Measurements from ENCODE around the gene SPATA46. TPM values are rescaled to one million over a fixed set of nuclear protein-coding genes. Genes with fewer than 3 reads are reported as not detected.

The SPATA46 gene
- total and polyA plus RNA-seq, 2 donors (not counting 1 experiment from before 2014, with no cell fraction given), result not detected

DNA sequence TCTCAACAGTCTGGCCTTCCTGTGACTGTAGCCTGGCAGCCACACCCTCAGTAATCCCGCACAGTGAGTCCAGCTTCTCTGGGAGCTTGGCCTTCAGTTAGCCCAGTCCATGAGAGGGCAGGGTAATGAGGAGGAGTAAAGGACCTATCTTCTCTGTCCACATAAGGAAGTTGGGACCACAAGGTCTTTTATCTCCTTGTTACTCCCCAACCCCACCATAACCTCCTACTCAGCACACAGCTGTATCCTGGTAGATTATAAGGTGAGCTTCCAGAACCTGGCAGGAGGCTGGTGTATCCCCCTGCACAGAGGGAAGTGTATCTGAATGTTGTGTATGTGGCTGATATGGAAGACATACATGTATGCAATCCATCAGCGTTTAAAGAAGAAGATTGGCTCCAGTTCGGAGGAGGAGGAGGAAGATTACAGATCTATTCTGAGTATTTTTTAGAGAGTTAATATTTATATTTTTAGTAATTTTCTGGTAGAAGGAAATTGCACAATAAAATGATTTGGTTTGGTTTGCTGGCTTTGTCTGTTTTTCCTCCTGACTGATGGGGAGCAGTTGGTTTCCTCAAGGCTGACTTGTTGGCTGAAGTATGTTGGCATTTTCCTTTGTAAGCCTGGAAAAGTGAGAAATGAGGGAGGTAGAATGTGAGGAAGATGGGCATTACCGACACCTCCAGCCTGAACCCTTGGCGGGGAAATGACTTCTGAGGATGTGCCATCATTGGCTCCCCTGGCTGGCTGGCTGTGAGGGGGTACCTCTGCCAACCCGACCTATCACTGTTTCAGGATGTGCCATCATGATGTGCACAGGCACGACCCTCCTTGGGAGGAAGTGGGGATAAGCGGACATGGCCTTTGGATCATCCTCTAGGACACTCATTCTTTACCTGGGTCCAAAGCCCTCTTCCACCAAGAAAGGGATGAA is 9.9 kb upstream of the SPATA46 start:
- DNase-seq (no peak), ATAC-seq (ENCODE audit: low read depth) (no peak)
- Mint-ChIP-seq H3K4me3 (no peak overlapping the region), H3K27ac (no peak overlapping the region), H3K27me3 (peaks cover 21% of the 10 kb centered on the region), H3K4me1 (peaks cover 10% of the 10 kb centered on the region), H3K9me3 (ENCODE audit: insufficient read depth) (no peaks in the 10 kb centered on the region)
- POLR2A ChIA-PET, result no interaction called here
- H3K4me1 ChIP-seq (ENCODE audit: control insufficient read depth in 2 of 2, insufficient read depth in 2 of 2, low read length in 2 of 2), result peaks cover 3 to 5% of the 10 kb centered on the region in 2 donors
- H4K20me1 ChIP-seq (ENCODE audit: control insufficient read depth, insufficient read depth, low read length, poor library complexity, severe bottlenecking), result no peaks in the 10 kb centered on the region
- CTCF ChIA-PET, result no interaction called here
- intact Hi-C loops (cut with micrococcal nuclease), result no loop called here
- no peak overlapping the region for H2AFZ ChIP-seq (ENCODE audit: insufficient read depth, low read depth, low read length, poor library complexity, severe bottlenecking)
- H3K36me3 ChIP-seq (replicated peaks in 1 of 2; ENCODE audit: control extremely low read depth in 1 of 2, control insufficient read depth in 1 of 2, extremely low read depth in 1 of 2, insufficient read depth in 2 of 2, low read length in 1 of 2), result no peaks in the 10 kb centered on the region
- WGBS (ENCODE audit: insufficient coverage), result 88% methylated on average over 4 of the region's 8 CpGs
- no peak for TF ChIP-seq EZH2 (IDR thresholded peaks at IDR 0.05; ENCODE audit: borderline replicate concordance, insufficient read depth, low read depth, low read length, poor library complexity, severe bottlenecking)
- TF ChIP-seq, protein P1, sequence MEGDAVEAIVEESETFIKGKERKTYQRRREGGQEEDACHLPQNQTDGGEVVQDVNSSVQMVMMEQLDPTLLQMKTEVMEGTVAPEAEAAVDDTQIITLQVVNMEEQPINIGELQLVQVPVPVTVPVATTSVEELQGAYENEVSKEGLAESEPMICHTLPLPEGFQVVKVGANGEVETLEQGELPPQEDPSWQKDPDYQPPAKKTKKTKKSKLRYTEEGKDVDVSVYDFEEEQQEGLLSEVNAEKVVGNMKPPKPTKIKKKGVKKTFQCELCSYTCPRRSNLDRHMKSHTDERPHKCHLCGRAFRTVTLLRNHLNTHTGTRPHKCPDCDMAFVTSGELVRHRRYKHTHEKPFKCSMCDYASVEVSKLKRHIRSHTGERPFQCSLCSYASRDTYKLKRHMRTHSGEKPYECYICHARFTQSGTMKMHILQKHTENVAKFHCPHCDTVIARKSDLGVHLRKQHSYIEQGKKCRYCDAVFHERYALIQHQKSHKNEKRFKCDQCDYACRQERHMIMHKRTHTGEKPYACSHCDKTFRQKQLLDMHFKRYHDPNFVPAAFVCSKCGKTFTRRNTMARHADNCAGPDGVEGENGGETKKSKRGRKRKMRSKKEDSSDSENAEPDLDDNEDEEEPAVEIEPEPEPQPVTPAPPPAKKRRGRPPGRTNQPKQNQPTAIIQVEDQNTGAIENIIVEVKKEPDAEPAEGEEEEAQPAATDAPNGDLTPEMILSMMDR (IDR thresholded peaks at IDR 0.05), result no peak
- no peak overlapping the region for H3K4me2 ChIP-seq (replicated peaks; ENCODE audit: low read depth, low read length, poor library complexity, severe bottlenecking)
- H3K27me3 ChIP-seq (replicated peaks in 1 of 4; ENCODE audit: control extremely low read depth in 1 of 4, control insufficient read depth in 3 of 4, insufficient read depth in 4 of 4, low read length in 3 of 4), result no peaks in the 10 kb centered on the region
- no peak overlapping the region for H3K4me3 ChIP-seq (ENCODE audit: control extremely low read depth in 1 of 5, extremely low read depth in 1 of 5, insufficient read depth in 1 of 5, low read depth in 2 of 5, low read length in 4 of 5)
- H3K9ac ChIP-seq (ENCODE audit: low read length), result no peak overlapping the region
- no peaks in the 10 kb centered on the region for H3K9me3 ChIP-seq (ENCODE audit: control extremely low read depth in 1 of 3, control insufficient read depth in 2 of 3, insufficient read depth in 1 of 3, low read length in 2 of 3)
- H3K79me2 ChIP-seq (ENCODE audit: control insufficient read depth, insufficient read depth, low read length), result no peaks in the 10 kb centered on the region
- no peak overlapping the region for H3K27ac ChIP-seq (ENCODE audit: low read length in 2 of 2)

- Mint-ChIP-seq H3K27me3 (peaks cover 21% of the 10 kb centered on the region), H3K4me3 (no peak overlapping the region), H3K4me1 (peaks cover 10% of the 10 kb centered on the region), H3K9me3 (ENCODE audit: insufficient read depth) (no peaks in the 10 kb centered on the region), H3K27ac (no peak overlapping the region)
- Histone ChIP-seq H3K27me3 (replicated peaks in 1 of 4; ENCODE audit: control extremely low read depth in 1 of 4, control insufficient read depth in 3 of 4, insufficient read depth in 4 of 4, low read length in 3 of 4) (no peaks in the 10 kb centered on the region), H3K4me3 (ENCODE audit: control extremely low read depth in 1 of 5, extremely low read depth in 1 of 5, insufficient read depth in 1 of 5, low read depth in 2 of 5, low read length in 4 of 5) (no peak overlapping the region), H4K20me1 (ENCODE audit: control insufficient read depth, insufficient read depth, low read length, poor library complexity, severe bottlenecking) (no peaks in the 10 kb centered on the region), H3K9ac (ENCODE audit: low read length) (no peak overlapping the region), H3K9me3 (ENCODE audit: control extremely low read depth in 1 of 3, control insufficient read depth in 2 of 3, insufficient read depth in 1 of 3, low read length in 2 of 3) (no peaks in the 10 kb centered on the region), H2AFZ (ENCODE audit: insufficient read depth, low read depth, low read length, poor library complexity, severe bottlenecking) (no peak overlapping the region), H3K27ac (ENCODE audit: low read length in 2 of 2) (no peak overlapping the region), H3K4me1 (ENCODE audit: control insufficient read depth in 2 of 2, insufficient read depth in 2 of 2, low read length in 2 of 2) (peaks cover 3 to 5% of the 10 kb centered on the region in 2 donors), H3K79me2 (ENCODE audit: control insufficient read depth, insufficient read depth, low read length) (no peaks in the 10 kb centered on the region), H3K4me2 (replicated peaks; ENCODE audit: low read depth, low read length, poor library complexity, severe bottlenecking) (no peak overlapping the region), H3K36me3 (replicated peaks in 1 of 2; ENCODE audit: control extremely low read depth in 1 of 2, control insufficient read depth in 1 of 2, extremely low read depth in 1 of 2, insufficient read depth in 2 of 2, low read length in 1 of 2) (no peaks in the 10 kb centered on the region)
- intact Hi-C loops (cut with micrococcal nuclease), result no loop called here
- WGBS (ENCODE audit: insufficient coverage), result 84% methylated on average over 3 of the region's 3 CpGs
- ATAC-seq (ENCODE audit: low read depth) (no peak), DNase-seq (no peak)
- POLR2A ChIA-PET, result no interaction called here
- TF ChIP-seq EZH2 (IDR thresholded peaks at IDR 0.05; ENCODE audit: borderline replicate concordance, insufficient read depth, low read depth, low read length, poor library complexity, severe bottlenecking), result no peak
- TF ChIP-seq, protein P1 (IDR thresholded peaks at IDR 0.05), result no peak
- CTCF ChIA-PET, result no interaction called here
Observed at GRCh38 chr1:162385702-162386101, 9.0 kb upstream of the SPATA46 start.

Measured in B cell (primary cell).